Liver (tissue), 9 donors: ENCODE data around the gene CD209. TPM values are rescaled to one million over a fixed set of nuclear protein-coding genes. Genes with fewer than 3 reads are reported as not detected.

ENCODE experiments used
- DNase-seq: peaks from one replicate; pipeline ENCODE4 v3.0.0-alpha.2; 2017; ENCODE audit warnings: low spot score
- H3K27ac ChIP-seq, 2 donors: one replicate each; pipeline ENCODE4 v1.7.0; 2013; ENCODE audit warnings: inconsistent platforms in 2 of 2, low read length in 2 of 2, control low read depth in 1 of 2, low read depth in 1 of 2, mild to moderate bottlenecking in 1 of 2
- H3K27me3 ChIP-seq, 4 donors: one replicate each; pipeline versions ENCODE4 v1.6.1 to v1.7.0; 2013; ENCODE audit warnings: low read length in 3 of 4, inconsistent platforms in 1 of 4, mild to moderate bottlenecking in 1 of 4, moderate library complexity in 1 of 4; ENCODE audit not compliant: control insufficient read depth in 4 of 4, insufficient read depth in 4 of 4
- H3K36me3 ChIP-seq, 4 donors: one replicate each; pipeline versions ENCODE4 v1.6.1 to v1.7.0; 2013; ENCODE audit warnings: low read length in 3 of 4, mild to moderate bottlenecking in 3 of 4, low read depth in 1 of 4, moderate library complexity in 1 of 4; ENCODE audit not compliant: control insufficient read depth in 4 of 4, insufficient read depth in 3 of 4
- H3K4me1 ChIP-seq, 4 donors: one replicate each; pipeline versions ENCODE4 v1.6.1 to v1.7.0; 2013; ENCODE audit warnings: low read length in 3 of 4, mild to moderate bottlenecking in 3 of 4, moderate library complexity in 1 of 4; ENCODE audit not compliant: control insufficient read depth in 4 of 4, insufficient read depth in 4 of 4
- H3K4me3 ChIP-seq, 3 donors: one replicate each; pipeline versions ENCODE4 v1.6.1 to v1.7.0; 2013; ENCODE audit warnings: low read length in 3 of 3, control low read depth in 1 of 3, low read depth in 1 of 3, mild to moderate bottlenecking in 1 of 3
- H3K9ac ChIP-seq, 2 donors: one replicate each; pipeline ENCODE4 v1.7.0; 2013; ENCODE audit warnings: low read length in 2 of 2, mild to moderate bottlenecking in 2 of 2, moderate library complexity in 2 of 2, control low read depth in 1 of 2, low read depth in 1 of 2
- H3K9me3 ChIP-seq, 4 donors: one replicate each; pipeline versions ENCODE4 v1.6.1 to v1.7.0; 2013; ENCODE audit warnings: low read length in 3 of 4; ENCODE audit not compliant: control insufficient read depth in 4 of 4
- EGR1 ChIP-seq, 2 donors: IDR thresholded peaks; 2 replicates each; pipeline ENCODE4 v1.6.1; 2016 to 2018; ENCODE audit warnings: antibody characterized with exemption in 2 of 2, low read depth in 2 of 2
- FOXA1 ChIP-seq: IDR thresholded peaks from 2 replicates; pipeline ENCODE4 v1.6.1; 2016; ENCODE audit warnings: antibody characterized with exemption
- FOXA2 ChIP-seq: IDR thresholded peaks from 2 replicates; pipeline ENCODE4 v1.6.1; 2016; ENCODE audit warnings: antibody characterized with exemption
- GABPA ChIP-seq, 2 donors: IDR thresholded peaks in 1 of 2; conservative IDR thresholded peaks in 1 of 2; 2 replicates each; pipeline ENCODE4 v1.6.1; 2016; ENCODE audit warnings: antibody characterized with exemption in 2 of 2, mild to moderate bottlenecking in 1 of 2, moderate library complexity in 1 of 2
- HNF4A ChIP-seq, 2 donors: conservative IDR thresholded peaks; 2 replicates each; pipeline ENCODE4 v1.6.1; 2016; ENCODE audit warnings: antibody characterized with exemption in 2 of 2, mild to moderate bottlenecking in 2 of 2
- HNF4G ChIP-seq: IDR thresholded peaks from 2 replicates; pipeline ENCODE4 v1.6.1; 2016; ENCODE audit warnings: antibody characterized with exemption
- JUND ChIP-seq, 2 donors: IDR thresholded peaks; 2 replicates each; pipeline ENCODE4 v1.6.1; 2016; ENCODE audit warnings: antibody characterized with exemption in 2 of 2
- NR2F2 ChIP-seq: IDR thresholded peaks from 2 replicates; pipeline ENCODE4 v1.6.1; 2016; ENCODE audit warnings: antibody characterized with exemption
- RAD21 ChIP-seq, 2 donors: IDR thresholded peaks; 2 replicates each; pipeline ENCODE4 v1.6.1; 2016; ENCODE audit warnings: antibody characterized with exemption in 2 of 2, mild to moderate bottlenecking in 2 of 2
- RXRA ChIP-seq, 2 donors: IDR thresholded peaks; 2 replicates each; pipeline ENCODE4 v1.6.1; 2017 to 2018; ENCODE audit warnings: antibody characterized with exemption in 2 of 2, mild to moderate bottlenecking in 1 of 2
- SP1 ChIP-seq: IDR thresholded peaks from 2 replicates; pipeline ENCODE4 v1.6.1; 2018; ENCODE audit warnings: antibody characterized with exemption, mild to moderate bottlenecking
- TAF1 ChIP-seq: conservative IDR thresholded peaks from 2 replicates; pipeline ENCODE4 v1.6.1; 2016; ENCODE audit warnings: antibody characterized with exemption, mild to moderate bottlenecking
- YY1 ChIP-seq: IDR thresholded peaks from 2 replicates; pipeline ENCODE4 v1.6.1; 2016; ENCODE audit warnings: antibody characterized with exemption, mild to moderate bottlenecking
- WGBS: extraction: QIAGEN DNeasy Blood & Tissue Kit; methylation state at CpG from one replicate; pipeline ENCODE4 v1.1.7; 2013; 5-methylcytosine and 5-hydroxymethylcytosine counted together
- polyA plus RNA-seq, 2 donors: library from polyadenylated mRNA; stranded (reverse) in 1 of 2; unstranded in 1 of 2; fragments of 200-250 nt in 1 of 2; fragments of >200 nt in 1 of 2; fragmentation: Nextera tagmentation in 1 of 2; extraction: Ambion mirVana in 1 of 2; gene quantifications; one replicate each; pipeline versions ENCODE4 v1.2.1 to v1.2.3, GENCODE V29; 2013 to 2015
- total RNA-seq, 2 donors: library from RNA; depleted of rRNA; stranded (reverse); fragments of >200 nt; gene quantifications; one replicate each; pipeline ENCODE4 v1.2.3, GENCODE V29; 2014
- TF ChIP-seq, protein P1 (sequence below): IDR thresholded peaks from 2 replicates; pipeline ENCODE4 v1.6.1; 2016; ENCODE audit warnings: antibody characterized with exemption, mild to moderate bottlenecking
- TF ChIP-seq, protein P2 (sequence below): IDR thresholded peaks from 2 replicates; pipeline ENCODE4 v1.6.1; 2016; ENCODE audit warnings: antibody characterized with exemption
- TF ChIP-seq, protein P3 (sequence below): fragments of 150-350 bp; IDR thresholded peaks from 2 replicates; pipeline ENCODE4 v1.5.1; 2017; ENCODE audit warnings: improper control_type of control experiment, low read depth, low read length; ENCODE audit not compliant: missing input control
- TF ChIP-seq, protein P4 (sequence below): IDR thresholded peaks from 2 replicates; pipeline ENCODE4 v1.6.1; 2016; ENCODE audit warnings: antibody characterized with exemption
- TF ChIP-seq, protein P5 (sequence below): IDR thresholded peaks from 2 replicates; pipeline ENCODE4 v1.6.1; 2016; ENCODE audit warnings: antibody characterized with exemption
- donor health status: healthy.
- donor health status: healthy.
- donor health status: healthy.
- donor health status: healthy.
- donor health status: healthy.

Gene CD209
- total and polyA plus RNA-seq, 4 donors, result 0.44 to 3.5 (median 1.8) TPM

DNA sequence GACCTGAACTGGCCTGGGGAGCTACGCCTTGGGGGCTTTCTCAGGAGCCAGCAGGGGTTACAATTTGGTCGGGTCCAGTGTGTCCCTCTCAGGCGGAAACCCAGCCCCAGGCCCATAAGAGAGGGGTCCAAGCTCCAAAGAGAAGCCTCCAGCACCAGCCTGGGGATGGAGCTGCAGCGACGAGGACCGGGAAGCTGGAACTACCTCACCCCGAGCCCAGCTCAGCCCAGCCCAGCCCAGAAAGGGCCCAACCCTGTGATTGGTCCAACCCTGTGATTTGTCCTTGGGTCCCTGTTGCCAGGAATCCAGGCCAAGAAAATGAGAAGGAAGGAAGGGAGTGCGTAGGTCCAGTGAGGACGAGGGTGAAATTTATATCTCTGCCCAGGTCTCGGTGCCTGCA, 39.8 kb upstream of the CD209 start:
- Histone ChIP-seq H3K9ac (no peak overlapping the region), H3K27ac (no peak overlapping the region), H3K4me1 (peaks cover 0 to 8% (median 2%) of the 10 kb centered on the region in 4 donors), H3K36me3 (peaks cover 0 to 1% (median 0%) of the 10 kb centered on the region in 4 donors), H3K9me3 (no peaks in the 10 kb centered on the region), H3K4me3 (no peak overlapping the region), H3K27me3 (peaks cover 0 to 2% (median 2%) of the 10 kb centered on the region in 4 donors)
- TF ChIP-seq RAD21 (IDR thresholded peaks at IDR 0.05) (no peak), EGR1 (IDR thresholded peaks at IDR 0.05; ENCODE audit: low read depth in 2 of 2) (no peak), JUND (IDR thresholded peaks at IDR 0.05) (no peak), GABPA (IDR thresholded peaks at IDR 0.05 in 1 of 2, conservative IDR thresholded peaks at IDR 0.05 in 1 of 2) (no peak), HNF4A (conservative IDR thresholded peaks at IDR 0.05) (no peak), RXRA (IDR thresholded peaks at IDR 0.05) (no peak)
- TF ChIP-seq, protein P1, sequence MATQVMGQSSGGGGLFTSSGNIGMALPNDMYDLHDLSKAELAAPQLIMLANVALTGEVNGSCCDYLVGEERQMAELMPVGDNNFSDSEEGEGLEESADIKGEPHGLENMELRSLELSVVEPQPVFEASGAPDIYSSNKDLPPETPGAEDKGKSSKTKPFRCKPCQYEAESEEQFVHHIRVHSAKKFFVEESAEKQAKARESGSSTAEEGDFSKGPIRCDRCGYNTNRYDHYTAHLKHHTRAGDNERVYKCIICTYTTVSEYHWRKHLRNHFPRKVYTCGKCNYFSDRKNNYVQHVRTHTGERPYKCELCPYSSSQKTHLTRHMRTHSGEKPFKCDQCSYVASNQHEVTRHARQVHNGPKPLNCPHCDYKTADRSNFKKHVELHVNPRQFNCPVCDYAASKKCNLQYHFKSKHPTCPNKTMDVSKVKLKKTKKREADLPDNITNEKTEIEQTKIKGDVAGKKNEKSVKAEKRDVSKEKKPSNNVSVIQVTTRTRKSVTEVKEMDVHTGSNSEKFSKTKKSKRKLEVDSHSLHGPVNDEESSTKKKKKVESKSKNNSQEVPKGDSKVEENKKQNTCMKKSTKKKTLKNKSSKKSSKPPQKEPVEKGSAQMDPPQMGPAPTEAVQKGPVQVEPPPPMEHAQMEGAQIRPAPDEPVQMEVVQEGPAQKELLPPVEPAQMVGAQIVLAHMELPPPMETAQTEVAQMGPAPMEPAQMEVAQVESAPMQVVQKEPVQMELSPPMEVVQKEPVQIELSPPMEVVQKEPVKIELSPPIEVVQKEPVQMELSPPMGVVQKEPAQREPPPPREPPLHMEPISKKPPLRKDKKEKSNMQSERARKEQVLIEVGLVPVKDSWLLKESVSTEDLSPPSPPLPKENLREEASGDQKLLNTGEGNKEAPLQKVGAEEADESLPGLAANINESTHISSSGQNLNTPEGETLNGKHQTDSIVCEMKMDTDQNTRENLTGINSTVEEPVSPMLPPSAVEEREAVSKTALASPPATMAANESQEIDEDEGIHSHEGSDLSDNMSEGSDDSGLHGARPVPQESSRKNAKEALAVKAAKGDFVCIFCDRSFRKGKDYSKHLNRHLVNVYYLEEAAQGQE, result no peak
- 22% methylated on average over 10 of the region's 10 CpGs for WGBS
- no peak for DNase-seq

DNA sequence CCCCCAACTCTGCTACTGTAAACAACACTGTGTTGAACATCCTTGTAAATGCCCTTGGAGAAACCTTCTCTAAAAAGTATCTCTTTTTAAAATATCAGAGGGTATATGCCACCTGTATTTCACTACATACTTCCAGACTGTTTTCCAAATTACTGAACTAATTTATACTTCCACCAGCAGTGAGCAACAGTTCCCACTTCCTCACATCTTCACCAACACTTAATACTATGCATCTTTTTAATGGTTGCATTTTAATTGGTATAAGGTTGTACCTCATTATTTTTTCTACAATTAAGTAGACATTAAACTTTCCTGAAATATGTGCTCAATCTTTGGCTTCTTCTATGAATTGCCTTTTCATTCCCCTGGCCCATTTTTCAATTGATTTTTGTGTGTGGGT, 37.5 kb upstream of the CD209 start:
- H3K27me3 ChIP-seq, result peaks cover 0 to 2% (median 2%) of the 10 kb centered on the region in 4 donors
- H3K9ac ChIP-seq, result no peak overlapping the region
- no peak for DNase-seq
- H3K4me1 ChIP-seq, result peaks cover 0 to 8% (median 2%) of the 10 kb centered on the region in 4 donors
- no peaks in the 10 kb centered on the region for H3K9me3 ChIP-seq
- TF ChIP-seq GABPA (IDR thresholded peaks at IDR 0.05 in 1 of 2, conservative IDR thresholded peaks at IDR 0.05 in 1 of 2), result no peak
- no peak for TF ChIP-seq HNF4A (conservative IDR thresholded peaks at IDR 0.05)
- TF ChIP-seq, protein P2, sequence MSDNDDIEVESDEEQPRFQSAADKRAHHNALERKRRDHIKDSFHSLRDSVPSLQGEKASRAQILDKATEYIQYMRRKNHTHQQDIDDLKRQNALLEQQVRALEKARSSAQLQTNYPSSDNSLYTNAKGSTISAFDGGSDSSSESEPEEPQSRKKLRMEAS, result no peak
- no peak for TF ChIP-seq RXRA (IDR thresholded peaks at IDR 0.05)
- no peak for TF ChIP-seq YY1
- TF ChIP-seq HNF4G, result no peak
- no peak for TF ChIP-seq TAF1
- TF ChIP-seq FOXA1, result no peak
- TF ChIP-seq EGR1 (IDR thresholded peaks at IDR 0.05; ENCODE audit: low read depth in 2 of 2), result no peak
- TF ChIP-seq, protein P3, sequence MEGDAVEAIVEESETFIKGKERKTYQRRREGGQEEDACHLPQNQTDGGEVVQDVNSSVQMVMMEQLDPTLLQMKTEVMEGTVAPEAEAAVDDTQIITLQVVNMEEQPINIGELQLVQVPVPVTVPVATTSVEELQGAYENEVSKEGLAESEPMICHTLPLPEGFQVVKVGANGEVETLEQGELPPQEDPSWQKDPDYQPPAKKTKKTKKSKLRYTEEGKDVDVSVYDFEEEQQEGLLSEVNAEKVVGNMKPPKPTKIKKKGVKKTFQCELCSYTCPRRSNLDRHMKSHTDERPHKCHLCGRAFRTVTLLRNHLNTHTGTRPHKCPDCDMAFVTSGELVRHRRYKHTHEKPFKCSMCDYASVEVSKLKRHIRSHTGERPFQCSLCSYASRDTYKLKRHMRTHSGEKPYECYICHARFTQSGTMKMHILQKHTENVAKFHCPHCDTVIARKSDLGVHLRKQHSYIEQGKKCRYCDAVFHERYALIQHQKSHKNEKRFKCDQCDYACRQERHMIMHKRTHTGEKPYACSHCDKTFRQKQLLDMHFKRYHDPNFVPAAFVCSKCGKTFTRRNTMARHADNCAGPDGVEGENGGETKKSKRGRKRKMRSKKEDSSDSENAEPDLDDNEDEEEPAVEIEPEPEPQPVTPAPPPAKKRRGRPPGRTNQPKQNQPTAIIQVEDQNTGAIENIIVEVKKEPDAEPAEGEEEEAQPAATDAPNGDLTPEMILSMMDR, result no peak
- TF ChIP-seq, protein P1, result no peak
- TF ChIP-seq, protein P4, sequence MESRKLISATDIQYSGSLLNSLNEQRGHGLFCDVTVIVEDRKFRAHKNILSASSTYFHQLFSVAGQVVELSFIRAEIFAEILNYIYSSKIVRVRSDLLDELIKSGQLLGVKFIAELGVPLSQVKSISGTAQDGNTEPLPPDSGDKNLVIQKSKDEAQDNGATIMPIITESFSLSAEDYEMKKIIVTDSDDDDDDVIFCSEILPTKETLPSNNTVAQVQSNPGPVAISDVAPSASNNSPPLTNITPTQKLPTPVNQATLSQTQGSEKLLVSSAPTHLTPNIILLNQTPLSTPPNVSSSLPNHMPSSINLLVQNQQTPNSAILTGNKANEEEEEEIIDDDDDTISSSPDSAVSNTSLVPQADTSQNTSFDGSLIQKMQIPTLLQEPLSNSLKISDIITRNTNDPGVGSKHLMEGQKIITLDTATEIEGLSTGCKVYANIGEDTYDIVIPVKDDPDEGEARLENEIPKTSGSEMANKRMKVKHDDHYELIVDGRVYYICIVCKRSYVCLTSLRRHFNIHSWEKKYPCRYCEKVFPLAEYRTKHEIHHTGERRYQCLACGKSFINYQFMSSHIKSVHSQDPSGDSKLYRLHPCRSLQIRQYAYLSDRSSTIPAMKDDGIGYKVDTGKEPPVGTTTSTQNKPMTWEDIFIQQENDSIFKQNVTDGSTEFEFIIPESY, result no peak
- TF ChIP-seq NR2F2, result no peak
- TF ChIP-seq, protein P5, sequence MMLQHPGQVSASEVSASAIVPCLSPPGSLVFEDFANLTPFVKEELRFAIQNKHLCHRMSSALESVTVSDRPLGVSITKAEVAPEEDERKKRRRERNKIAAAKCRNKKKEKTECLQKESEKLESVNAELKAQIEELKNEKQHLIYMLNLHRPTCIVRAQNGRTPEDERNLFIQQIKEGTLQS, result no peak
- no peak for TF ChIP-seq JUND (IDR thresholded peaks at IDR 0.05)
- TF ChIP-seq RAD21 (IDR thresholded peaks at IDR 0.05), result no peak
- no peak for TF ChIP-seq SP1
- TF ChIP-seq FOXA2, result no peak
- H3K36me3 ChIP-seq, result peaks cover 0 to 1% (median 0%) of the 10 kb centered on the region in 4 donors
- H3K4me3 ChIP-seq, result no peak overlapping the region
- no peak overlapping the region for H3K27ac ChIP-seq
